Keratinocyte (primary cell): ENCODE data around the gene FAM120B. TPM values are rescaled to one million over a fixed set of nuclear protein-coding genes. Genes with fewer than 3 reads are reported as not detected.

Source experiments
- DNase-seq: peaks from one replicate; pipeline ENCODE4 v3.0.0-alpha.2; 2011; ENCODE audit warnings: low read depth, missing footprints, low spot score
- FAIRE-seq: peaks from 2 replicates; lab custom pipeline; 2011; peaks lifted over from hg19 to GRCh38; lab: Jason Lieb, UNC
- H2AFZ ChIP-seq: 2 replicates; pipeline ENCODE4 v1.6.0; 2012; ENCODE audit warnings: low read length, control low read depth, inconsistent platforms; ENCODE audit not compliant: control insufficient read depth
- H3K27ac ChIP-seq: 2 replicates; pipeline ENCODE4 v1.5.1; 2011; ENCODE audit warnings: low read length; ENCODE audit not compliant: control insufficient read depth, insufficient read depth
- H3K27me3 ChIP-seq: 3 replicates; pipeline ENCODE4 v1.6.0; 2011; ENCODE audit warnings: low read length; ENCODE audit not compliant: control insufficient read depth, insufficient read depth; ENCODE audit errors: extremely low read depth
- H3K36me3 ChIP-seq, 2 experiments: 2 replicates in 1 of 2; 3 replicates in 1 of 2; pipeline ENCODE4 v1.5.1; 2011; ENCODE audit warnings: low read length in 2 of 2, mild to moderate bottlenecking in 1 of 2; ENCODE audit not compliant: control insufficient read depth in 2 of 2, insufficient read depth in 2 of 2; ENCODE audit errors: extremely low read depth in 1 of 2
- H3K4me1 ChIP-seq: 3 replicates; pipeline ENCODE4 v1.5.1; 2011; ENCODE audit warnings: low read length; ENCODE audit not compliant: control insufficient read depth, insufficient read depth; ENCODE audit errors: extremely low read depth
- H3K4me2 ChIP-seq: 3 replicates; pipeline ENCODE4 v1.6.0; 2011; ENCODE audit warnings: low read depth, low read length; ENCODE audit not compliant: control insufficient read depth, insufficient read depth; ENCODE audit errors: extremely low read depth
- H3K4me3 ChIP-seq, 3 experiments: fragments of 200-600 bp in 1 of 3; sonication (generic) in 1 of 3; 2 replicates in 2 of 3; 3 replicates in 1 of 3; pipeline ENCODE4 v1.5.1; 2011 to 2016; ENCODE audit warnings: low read length in 3 of 3, mild to moderate bottlenecking in 3 of 3, control low read depth in 2 of 3, inconsistent platforms in 1 of 3, low read depth in 1 of 3, mixed read lengths in 1 of 3, mixed run types in 1 of 3, moderate library complexity in 1 of 3; ENCODE audit not compliant: control insufficient read depth in 2 of 3, insufficient read depth in 2 of 3; ENCODE audit errors: extremely low read depth in 1 of 3
- H3K79me2 ChIP-seq: 2 replicates; pipeline ENCODE4 v1.6.0; 2012; ENCODE audit warnings: low read length; ENCODE audit not compliant: control insufficient read depth, insufficient read depth
- H3K9ac ChIP-seq: 3 replicates; pipeline ENCODE4 v1.6.0; 2011; ENCODE audit warnings: low read length; ENCODE audit not compliant: control insufficient read depth, insufficient read depth; ENCODE audit errors: extremely low read depth
- H3K9me1 ChIP-seq: 3 replicates; pipeline ENCODE4 v1.6.0; 2011; ENCODE audit warnings: low read length; ENCODE audit not compliant: control insufficient read depth, insufficient read depth; ENCODE audit errors: extremely low read depth
- H3K9me3 ChIP-seq: 2 replicates; pipeline ENCODE4 v1.5.1; 2012; ENCODE audit warnings: low read depth, low read length; ENCODE audit not compliant: control insufficient read depth
- H4K20me1 ChIP-seq: 3 replicates; pipeline ENCODE4 v1.6.0; 2011; ENCODE audit warnings: low read length; ENCODE audit not compliant: control insufficient read depth, insufficient read depth; ENCODE audit errors: extremely low read depth
- CTCF ChIP-seq, 3 experiments: IDR thresholded peaks in 1 of 3; conservative IDR thresholded peaks in 1 of 3; optimal IDR thresholded peaks in 1 of 3; 2 replicates in 2 of 3; 3 replicates in 1 of 3; pipeline versions ENCODE3 to v1.5.1; 2011; ENCODE audit warnings: low read length in 3 of 3, mild to moderate bottlenecking in 3 of 3, moderate library complexity in 2 of 3, control low read depth in 1 of 3, inconsistent platforms in 1 of 3; ENCODE audit not compliant: insufficient read depth in 2 of 3; ENCODE audit errors: extremely low read depth in 1 of 3
- EZH2 ChIP-seq: IDR thresholded peaks from one replicate; pipeline ENCODE4 v1.6.1; 2012; ENCODE audit warnings: inconsistent platforms, mild to moderate bottlenecking, low read length, moderate library complexity
- dilution Hi-C: fragments of 300-500 bp; cut with MboI; formaldehyde crosslinking; loops from one replicate; pipeline ENCODE4 v1.7.0; 2020; ENCODE audit warnings: low sequenced_read_pairs; ENCODE audit not compliant: extremely low pct_ligation_motif_present
- polyA plus RNA-seq, 5 experiments: library from polyadenylated mRNA; depleted of rRNA in 3 of 5; stranded (reverse) in 3 of 5; stranded (forward) in 1 of 5; unstranded in 1 of 5; fragments of >200 nt; gene quantifications; 1 replicate in 1 of 5; 2 replicates in 3 of 5; 3 replicates in 1 of 5; pipeline versions ENCODE4 v1.2.1 to v1.2.3, GENCODE V29; 2011 to 2012; ENCODE audit warnings: missing spikeins in 2 of 5, low read depth in 1 of 5, low replicate concordance in 1 of 5

FAM120B gene
- polyA plus RNA-seq, 1 donor (not counting 4 experiments of a cell fraction or from before 2014, with no cell fraction given): 17.4 TPM

DNA sequence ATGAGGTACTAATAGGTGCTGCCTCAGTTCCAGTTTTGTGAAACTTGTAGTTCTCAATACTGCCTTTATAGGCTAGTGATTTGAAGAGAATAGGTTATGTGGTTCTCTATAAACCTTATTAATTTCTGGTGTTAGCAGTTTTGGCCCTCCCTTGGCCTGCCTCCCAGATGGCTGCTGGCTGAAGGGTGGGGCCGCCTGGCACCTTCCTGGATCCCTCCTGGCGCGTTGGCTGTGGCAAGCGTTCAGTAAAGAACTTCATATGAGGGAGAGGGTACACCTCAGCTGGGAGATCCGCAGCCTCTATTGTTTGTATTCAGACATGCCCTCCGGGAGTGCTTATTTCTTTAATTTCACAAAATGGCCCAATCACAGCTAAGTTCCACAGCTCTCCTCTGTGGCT lies 51.9 kb downstream of the FAM120B start:
- DNase-seq (no peak), FAIRE-seq (no peak)
- H2AFZ ChIP-seq: no peak overlapping the region
- H3K27me3 ChIP-seq: no peaks in the 10 kb centered on the region
- dilution Hi-C loops: no loop called here
- peaks cover 9 to 28% of the 10 kb centered on the region in 2 experiments for H3K36me3 ChIP-seq
- no peak overlapping the region for H3K4me3 ChIP-seq
- peaks cover 9% of the 10 kb centered on the region for H3K4me1 ChIP-seq
- no peak overlapping the region for H3K27ac ChIP-seq
- no peaks in the 10 kb centered on the region for H3K79me2 ChIP-seq
- no peak overlapping the region for H3K9ac ChIP-seq
- no peaks in the 10 kb centered on the region for H3K9me1 ChIP-seq
- H3K4me2 ChIP-seq: no peak overlapping the region
- TF ChIP-seq EZH2: no peak
- no peak for TF ChIP-seq CTCF (optimal IDR thresholded peaks at IDR 0.05 in 1 of 3, IDR thresholded peaks at IDR 0.05 in 1 of 3, conservative IDR thresholded peaks at IDR 0.05 in 1 of 3; ENCODE audit: extremely low read depth in 1 of 3, insufficient read depth in 2 of 3, low read length in 3 of 3)
- no peaks in the 10 kb centered on the region for H3K9me3 ChIP-seq
- no peaks in the 10 kb centered on the region for H4K20me1 ChIP-seq

DNA sequence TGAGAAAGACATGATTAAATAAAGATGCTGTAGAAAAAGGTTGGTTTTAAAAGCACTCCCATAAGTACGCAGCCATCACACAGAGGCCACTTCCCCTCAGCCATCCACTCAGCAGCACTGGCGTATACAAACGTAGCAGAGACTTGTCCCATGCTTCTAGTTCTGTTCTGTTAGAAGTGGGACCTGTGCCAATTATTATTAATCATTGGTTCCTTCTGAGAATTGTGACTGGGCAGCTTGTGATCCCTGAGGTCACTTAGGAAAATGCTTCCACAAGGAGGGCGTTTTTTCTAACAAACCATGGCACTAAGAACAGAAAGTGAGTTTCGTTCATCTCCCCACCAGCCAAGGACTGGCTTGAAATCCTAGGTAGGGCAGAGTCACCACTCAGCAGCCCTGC lies 53.9 kb downstream of the FAM120B start:
- no peak overlapping the region for H3K4me2 ChIP-seq
- no peak overlapping the region for H2AFZ ChIP-seq
- FAIRE-seq (no peak), DNase-seq (no peak)
- no peak overlapping the region for H3K9ac ChIP-seq
- no peaks in the 10 kb centered on the region for H3K27me3 ChIP-seq
- H4K20me1 ChIP-seq: no peaks in the 10 kb centered on the region
- TF ChIP-seq EZH2 (no peak), CTCF (optimal IDR thresholded peaks at IDR 0.05 in 1 of 3, IDR thresholded peaks at IDR 0.05 in 1 of 3, conservative IDR thresholded peaks at IDR 0.05 in 1 of 3; ENCODE audit: extremely low read depth in 1 of 3, insufficient read depth in 2 of 3, low read length in 3 of 3) (no peak)
- H3K4me3 ChIP-seq: no peak overlapping the region
- H3K79me2 ChIP-seq: no peaks in the 10 kb centered on the region
- dilution Hi-C loops: no loop called here
- no peak overlapping the region for H3K27ac ChIP-seq
- H3K9me3 ChIP-seq: no peaks in the 10 kb centered on the region
- H3K4me1 ChIP-seq: peaks cover 16% of the 10 kb centered on the region
- peaks cover 9 to 34% of the 10 kb centered on the region in 2 experiments for H3K36me3 ChIP-seq
- H3K9me1 ChIP-seq: no peaks in the 10 kb centered on the region
